ENCODE data around the gene MYOM3.
A peak's percentile ranks its signal among the peaks of the same experiment; 100 is the strongest.

Gene MYOM3

GRCh38 chr1:24117722-24118409, 5.9 kb upstream of the MYOM3 start:
- Histone ChIP-seq H3K27ac (ENCODE audit: low read depth, low read length) (peak overlapping the region; percentile 13), H3K4ac (ENCODE audit: low read depth, low read length) (no peak overlapping the region), H3K9ac (ENCODE audit: low read length) (no peak overlapping the region), H2AFZ (ENCODE audit: insufficient read depth, low read length, poor library complexity) (no peak overlapping the region), H4K8ac (ENCODE audit: low read depth, low read length) (no peak overlapping the region), H3K36me3 (ENCODE audit: control insufficient read depth in 1 of 2, insufficient read depth in 2 of 2, low read length in 2 of 2) (no peaks in the 10 kb centered on the region), H3K18ac (ENCODE audit: low read length) (no peak overlapping the region), H3K4me1 (ENCODE audit: control insufficient read depth in 1 of 2, insufficient read depth in 2 of 2, low read length in 2 of 2) (peaks cover 28 to 40% of the 10 kb centered on the region in 2 experiments), H3K23ac (ENCODE audit: low read length) (no peak overlapping the region), H2BK12ac (ENCODE audit: low read length) (no peak overlapping the region), H2BK120ac (ENCODE audit: insufficient read depth, low read length, poor library complexity) (no peak overlapping the region), H3K79me1 (ENCODE audit: low read length) (peaks cover 10% of the 10 kb centered on the region), H2AK5ac (ENCODE audit: low read length) (no peak overlapping the region), H4K91ac (ENCODE audit: low read depth, low read length) (no peak overlapping the region), H3K27me3 (ENCODE audit: insufficient read depth, low read length) (no peaks in the 10 kb centered on the region), H2BK5ac (ENCODE audit: low read depth, low read length, poor library complexity) (no peak overlapping the region), H3K9me3 (ENCODE audit: insufficient read depth, low read depth, low read length) (no peaks in the 10 kb centered on the region), H3K79me2 (ENCODE audit: control insufficient read depth, insufficient read depth, low read length, poor library complexity) (peaks cover 2% of the 10 kb centered on the region), H4K12ac (ENCODE audit: low read depth, low read length) (no peak overlapping the region), H3K14ac (ENCODE audit: low read length) (no peak overlapping the region), H3K4me3 (ENCODE audit: low read depth, low read length) (no peak overlapping the region), H3K4me2 (ENCODE audit: low read length) (no peak overlapping the region)
- WGBS (ENCODE audit: extremely low coverage, insufficient coverage, insufficient read length) = no CpG with 5 or more reads among the region's 14 CpGs
- peak; percentile 70 to 77 for DNase-seq

DNA sequence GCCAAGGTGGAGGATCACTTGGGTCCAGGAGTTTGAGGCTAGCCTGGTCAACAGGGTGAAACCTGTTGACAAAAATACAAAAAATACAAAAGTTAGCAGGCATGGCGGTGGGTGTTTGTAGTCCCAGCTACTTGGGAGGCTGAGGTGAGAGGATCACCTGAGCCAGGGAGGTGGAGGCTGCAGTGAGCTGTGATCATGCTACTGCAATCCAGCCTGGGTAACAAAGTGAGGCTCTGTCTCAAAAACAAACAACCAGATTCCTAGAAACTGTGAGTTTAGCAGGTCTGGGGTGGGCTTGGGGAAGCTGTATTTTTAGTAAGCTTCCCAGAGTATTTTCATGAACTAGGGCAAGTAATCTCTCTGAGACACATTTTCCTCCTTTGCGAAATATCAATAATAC, 5.2 kb upstream of the MYOM3 start:
- Histone ChIP-seq H3K79me1 (ENCODE audit: low read length) (peaks cover 10% of the 10 kb centered on the region), H3K4me3 (ENCODE audit: low read depth, low read length) (no peak overlapping the region), H3K27me3 (ENCODE audit: insufficient read depth, low read length) (no peaks in the 10 kb centered on the region), H4K91ac (ENCODE audit: low read depth, low read length) (peak overlapping the region; percentile 56), H3K9me3 (ENCODE audit: insufficient read depth, low read depth, low read length) (no peaks in the 10 kb centered on the region), H2BK5ac (ENCODE audit: low read depth, low read length, poor library complexity) (no peak overlapping the region), H2AK5ac (ENCODE audit: low read length) (no peak overlapping the region), H2BK12ac (ENCODE audit: low read length) (no peak overlapping the region), H3K9ac (ENCODE audit: low read length) (no peak overlapping the region), H2AFZ (ENCODE audit: insufficient read depth, low read length, poor library complexity) (no peak overlapping the region), H3K4ac (ENCODE audit: low read depth, low read length) (no peak overlapping the region), H4K8ac (ENCODE audit: low read depth, low read length) (no peak overlapping the region), H2BK120ac (ENCODE audit: insufficient read depth, low read length, poor library complexity) (peak overlapping the region; percentile 13), H3K36me3 (ENCODE audit: control insufficient read depth in 1 of 2, insufficient read depth in 2 of 2, low read length in 2 of 2) (no peaks in the 10 kb centered on the region), H4K12ac (ENCODE audit: low read depth, low read length) (no peak overlapping the region), H3K27ac (ENCODE audit: low read depth, low read length) (peak overlapping the region; percentile 13), H3K14ac (ENCODE audit: low read length) (no peak overlapping the region), H3K4me1 (ENCODE audit: control insufficient read depth in 1 of 2, insufficient read depth in 2 of 2, low read length in 2 of 2) (peaks cover 28 to 40% of the 10 kb centered on the region in 2 experiments), H3K23ac (ENCODE audit: low read length) (no peak overlapping the region), H3K4me2 (ENCODE audit: low read length) (no peak overlapping the region), H3K79me2 (ENCODE audit: control insufficient read depth, insufficient read depth, low read length, poor library complexity) (peaks cover 2% of the 10 kb centered on the region), H3K18ac (ENCODE audit: low read length) (no peak overlapping the region)
- no peak for DNase-seq
- WGBS (ENCODE audit: extremely low coverage, insufficient coverage, insufficient read length) = no CpG with 5 or more reads among the region's 2 CpGs

- Histone ChIP-seq H3K9me3 (ENCODE audit: insufficient read depth, low read depth, low read length) (peaks cover 4% of the 10 kb centered on the region), H4K8ac (ENCODE audit: low read depth, low read length) (no peak overlapping the region), H2AK5ac (ENCODE audit: low read length) (no peak overlapping the region), H3K4ac (ENCODE audit: low read depth, low read length) (no peak overlapping the region), H3K79me1 (ENCODE audit: low read length) (peaks cover 5% of the 10 kb centered on the region), H2BK12ac (ENCODE audit: low read length) (no peak overlapping the region), H3K4me2 (ENCODE audit: low read length) (no peak overlapping the region), H3K27me3 (ENCODE audit: insufficient read depth, low read length) (no peaks in the 10 kb centered on the region), H3K79me2 (ENCODE audit: control insufficient read depth, insufficient read depth, low read length, poor library complexity) (no peaks in the 10 kb centered on the region), H3K18ac (ENCODE audit: low read length) (no peak overlapping the region), H3K14ac (ENCODE audit: low read length) (no peak overlapping the region), H3K36me3 (ENCODE audit: control insufficient read depth in 1 of 2, insufficient read depth in 2 of 2, low read length in 2 of 2) (no peaks in the 10 kb centered on the region), H2BK120ac (ENCODE audit: insufficient read depth, low read length, poor library complexity) (no peak overlapping the region), H3K9ac (ENCODE audit: low read length) (no peak overlapping the region), H4K12ac (ENCODE audit: low read depth, low read length) (no peak overlapping the region), H3K4me1 (ENCODE audit: control insufficient read depth in 1 of 2, insufficient read depth in 2 of 2, low read length in 2 of 2) (peaks cover 17 to 21% of the 10 kb centered on the region in 2 experiments), H4K91ac (ENCODE audit: low read depth, low read length) (no peak overlapping the region), H3K27ac (ENCODE audit: low read depth, low read length) (no peak overlapping the region), H3K23ac (ENCODE audit: low read length) (no peak overlapping the region), H2BK5ac (ENCODE audit: low read depth, low read length, poor library complexity) (no peak overlapping the region), H2AFZ (ENCODE audit: insufficient read depth, low read length, poor library complexity) (no peak overlapping the region), H3K4me3 (ENCODE audit: low read depth, low read length) (no peak overlapping the region)
- WGBS (ENCODE audit: extremely low coverage, insufficient coverage, insufficient read length) = no CpG with 5 or more reads among the region's 6 CpGs
- DNase-seq = no peak
These were observed 2.8 kb upstream of the MYOM3 start for GRCh38 chr1:24114753-24115152.

DNA sequence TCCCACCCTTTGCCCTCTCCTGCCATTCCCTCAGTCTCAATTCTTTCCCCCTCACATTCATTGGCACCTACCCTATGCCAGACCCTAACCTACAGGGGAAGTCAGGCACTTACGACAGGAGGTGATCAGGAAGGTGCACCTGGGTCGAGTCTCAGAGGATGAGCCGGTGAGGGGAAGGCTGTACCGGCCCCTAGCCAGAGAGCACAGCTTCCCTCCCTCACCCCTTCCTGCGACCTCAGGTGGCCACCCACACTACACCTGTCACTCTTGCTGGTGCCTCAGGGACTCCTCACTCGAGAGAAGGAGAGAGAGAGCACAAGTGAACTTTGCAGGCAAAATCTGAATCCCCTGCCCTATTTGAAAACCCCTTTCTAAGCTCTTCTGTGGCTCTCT, 1.7 kb upstream of the MYOM3 start:
- Histone ChIP-seq H3K4me1 (ENCODE audit: control insufficient read depth in 1 of 2, insufficient read depth in 2 of 2, low read length in 2 of 2) (peaks cover 10 to 17% of the 10 kb centered on the region in 2 experiments), H3K14ac (ENCODE audit: low read length) (no peak overlapping the region), H3K9ac (ENCODE audit: low read length) (no peak overlapping the region), H3K4me3 (ENCODE audit: low read depth, low read length) (no peak overlapping the region), H3K9me3 (ENCODE audit: insufficient read depth, low read depth, low read length) (peaks cover 4% of the 10 kb centered on the region), H4K91ac (ENCODE audit: low read depth, low read length) (no peak overlapping the region), H2BK120ac (ENCODE audit: insufficient read depth, low read length, poor library complexity) (no peak overlapping the region), H2BK12ac (ENCODE audit: low read length) (no peak overlapping the region), H3K4ac (ENCODE audit: low read depth, low read length) (no peak overlapping the region), H2AK5ac (ENCODE audit: low read length) (no peak overlapping the region), H3K23ac (ENCODE audit: low read length) (no peak overlapping the region), H3K27me3 (ENCODE audit: insufficient read depth, low read length) (no peaks in the 10 kb centered on the region), H3K79me1 (ENCODE audit: low read length) (peaks cover 2% of the 10 kb centered on the region), H4K8ac (ENCODE audit: low read depth, low read length) (no peak overlapping the region), H2AFZ (ENCODE audit: insufficient read depth, low read length, poor library complexity) (no peak overlapping the region), H3K4me2 (ENCODE audit: low read length) (no peak overlapping the region), H3K36me3 (ENCODE audit: control insufficient read depth in 1 of 2, insufficient read depth in 2 of 2, low read length in 2 of 2) (no peaks in the 10 kb centered on the region), H4K12ac (ENCODE audit: low read depth, low read length) (no peak overlapping the region), H3K18ac (ENCODE audit: low read length) (no peak overlapping the region), H3K79me2 (ENCODE audit: control insufficient read depth, insufficient read depth, low read length, poor library complexity) (no peaks in the 10 kb centered on the region), H3K27ac (ENCODE audit: low read depth, low read length) (no peak overlapping the region), H2BK5ac (ENCODE audit: low read depth, low read length, poor library complexity) (no peak overlapping the region)
- no peak for DNase-seq
- WGBS (ENCODE audit: extremely low coverage, insufficient coverage, insufficient read length) = no CpG with 5 or more reads among the region's 6 CpGs
